T47D (cell line): ENCODE measurements around the gene DDX53.

ENCODE experiments used
- DNase-seq, 2 experiments: peaks; one replicate each; pipeline versions ENCODE4 v3.0.0 to v3.0.0-alpha.2; 2011 to 2012; ENCODE audit warnings: low read depth in 1 of 2, low spot score in 1 of 2
- JUND ChIP-seq: IDR thresholded peaks from 2 replicates; pipeline ENCODE4 v1.6.1; 2012; ENCODE audit warnings: low read depth
- in situ Hi-C: cut with HindIII; loops from 2 replicates; pipeline ENCODE4 v1.10.0; 2016; ENCODE audit warnings: low sequenced_read_pairs, low pct_unique_long_range_greater_than_20kb

The DDX53 gene

DNA sequence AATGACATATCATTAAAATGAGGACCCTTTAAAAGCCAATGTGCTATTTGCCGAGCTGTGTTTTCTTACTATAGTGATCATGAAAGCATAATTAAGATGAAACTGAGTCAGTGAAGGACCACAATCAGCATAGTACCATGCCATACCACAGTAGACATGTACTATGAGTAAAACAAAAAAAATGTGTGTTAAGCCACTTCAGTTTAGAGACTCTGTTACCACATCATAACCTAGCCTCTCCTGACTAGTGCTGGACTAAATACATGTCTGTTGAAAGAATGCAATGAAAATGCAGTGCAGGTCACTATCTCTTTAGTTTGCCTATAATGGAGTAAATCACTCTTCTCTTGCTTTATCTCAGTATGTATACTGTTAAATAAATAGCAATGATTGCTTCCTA, 12.3 kb upstream of the DDX53 start:
- no peak for DNase-seq
- no peak for TF ChIP-seq JUND
- in situ Hi-C loops, result no loop called here

DNA sequence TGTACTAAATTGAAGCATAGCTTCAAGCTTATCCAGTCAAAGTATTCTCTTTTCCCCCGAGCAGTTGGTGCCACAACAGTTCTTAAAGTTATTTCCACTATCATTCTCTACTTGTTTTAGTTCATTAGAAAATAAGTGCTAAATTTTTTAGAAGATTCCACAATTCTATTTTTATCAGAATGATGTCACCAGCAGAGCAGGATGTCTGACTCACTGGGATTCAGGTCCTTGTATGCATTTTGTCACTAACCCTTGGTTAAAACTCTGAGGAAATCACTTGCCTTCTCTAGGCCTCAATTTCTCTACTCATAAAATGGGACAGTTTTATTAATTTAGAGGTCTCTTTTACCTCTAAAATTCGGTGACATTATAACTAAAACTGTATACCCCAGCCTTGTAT, 3.4 kb downstream of the DDX53 start:
- DNase-seq, result no peak
- no peak for TF ChIP-seq JUND
- in situ Hi-C loops, result no loop called here

DNA sequence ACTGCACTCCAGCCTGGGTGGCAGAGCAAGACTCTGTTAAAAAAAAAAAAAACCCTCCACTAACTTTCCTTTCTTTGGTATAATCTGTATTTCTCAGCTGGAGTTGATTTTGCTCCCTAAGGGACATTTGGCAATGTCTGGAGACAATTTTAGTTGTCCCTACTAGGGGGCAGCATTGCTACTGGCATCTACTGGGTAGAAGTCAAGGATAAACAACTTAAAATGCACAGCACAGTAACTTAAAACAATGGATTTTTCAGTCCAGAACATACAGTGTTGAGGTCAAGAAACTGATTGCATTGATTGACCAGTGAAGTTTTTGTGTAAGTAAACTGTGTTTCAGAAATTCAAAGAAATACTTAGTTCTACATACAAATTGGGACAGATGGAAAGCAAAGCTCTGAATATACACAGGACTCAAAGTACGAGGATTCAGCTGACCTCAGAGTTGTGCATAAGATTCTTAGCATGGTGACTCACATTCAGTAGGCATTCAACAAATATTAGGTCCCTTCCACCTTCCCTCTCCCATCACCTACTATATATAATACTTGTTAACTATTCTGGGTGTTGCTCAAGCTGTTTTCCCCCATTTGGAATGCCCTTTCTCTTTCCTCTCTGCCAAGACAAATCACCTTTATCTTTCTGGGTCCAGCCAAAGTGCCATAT, 8.8 kb downstream of the DDX53 start:
- peak; percentile 13 to 65 for DNase-seq
- no peak for TF ChIP-seq JUND
- in situ Hi-C loops, result no loop called here

DNA sequence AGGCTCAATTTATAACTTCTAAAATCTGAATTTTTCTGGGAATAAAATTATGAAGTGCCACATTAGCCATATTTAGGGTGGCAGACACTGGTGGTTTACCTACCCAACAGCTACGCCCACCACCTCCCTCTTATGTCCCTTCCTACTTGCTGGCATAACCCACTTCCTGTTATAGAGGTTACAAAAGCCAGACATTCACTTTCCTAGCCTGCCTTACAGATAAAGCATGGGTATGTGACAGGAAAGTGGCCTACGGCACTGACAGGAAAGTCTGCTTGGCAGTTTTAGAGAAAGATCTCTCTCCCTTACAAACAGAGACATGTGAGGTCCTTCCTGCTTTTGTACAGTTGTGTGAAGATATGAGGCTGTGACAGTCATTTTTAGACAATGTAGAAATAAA, 12.4 kb downstream of the DDX53 start:
- DNase-seq, result no peak
- no peak for TF ChIP-seq JUND
- in situ Hi-C loops, result no loop called here

DNA sequence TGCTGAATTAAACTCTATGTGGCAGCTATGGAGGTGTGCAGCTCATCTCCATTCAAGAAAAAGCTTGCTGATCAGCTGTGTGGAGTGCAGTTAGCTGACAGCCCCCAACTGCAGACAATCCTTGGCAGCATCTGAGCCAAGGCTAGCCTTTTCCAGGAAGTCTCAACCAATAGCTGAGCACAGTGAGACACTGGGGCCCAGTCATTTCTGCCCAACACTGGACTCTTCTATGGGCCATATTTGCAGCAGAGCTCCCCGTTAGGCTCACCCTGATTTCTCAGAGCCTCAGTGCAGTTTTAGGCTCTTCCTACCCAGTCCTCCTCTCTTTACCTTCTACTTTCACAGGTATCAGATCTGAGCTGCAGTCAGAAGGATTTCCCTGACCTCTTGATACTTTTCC, 12.9 kb downstream of the DDX53 start:
- in situ Hi-C loops, result no loop called here
- no peak for TF ChIP-seq JUND
- DNase-seq, result no peak

DNA sequence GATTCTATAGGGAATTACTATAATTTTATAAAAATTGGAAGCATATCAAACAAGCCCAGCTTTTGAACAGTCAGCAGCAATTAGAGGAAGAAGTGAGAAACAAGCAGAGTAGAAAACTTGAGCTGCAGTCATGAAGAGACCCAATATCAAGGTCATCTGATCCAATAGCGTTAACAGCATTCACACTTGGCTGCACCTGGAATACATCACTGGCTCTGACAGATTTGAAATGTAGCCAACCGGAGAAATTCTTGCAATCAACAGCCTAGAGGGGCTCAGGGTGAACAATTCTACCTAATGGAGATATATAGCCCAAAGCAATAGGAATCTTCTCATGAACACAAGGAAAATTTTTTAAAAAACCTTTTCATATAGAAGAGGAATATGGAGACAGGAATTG, 13.6 kb downstream of the DDX53 start:
- TF ChIP-seq JUND, result no peak
- in situ Hi-C loops, result no loop called here
- DNase-seq, result no peak

DNA sequence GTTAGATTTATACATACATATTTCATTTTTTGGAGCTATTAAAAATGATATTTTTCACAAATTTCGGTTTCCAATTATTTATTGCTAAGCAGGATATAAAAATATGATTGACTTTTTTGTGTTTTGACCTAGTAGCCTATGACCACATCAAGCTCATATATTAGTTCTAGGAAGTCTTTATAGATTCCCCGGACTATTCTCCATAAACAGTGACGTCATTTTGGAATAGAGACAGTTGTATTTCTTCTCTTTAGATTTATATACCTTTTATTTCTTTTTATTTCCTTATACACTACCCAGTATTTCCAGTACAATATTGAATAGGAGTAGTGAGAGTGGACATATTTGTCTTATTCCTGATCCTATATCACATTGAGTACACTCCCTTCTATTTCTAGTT, 31.8 kb downstream of the DDX53 start:
- DNase-seq, result no peak
- in situ Hi-C loops, result no loop called here
- TF ChIP-seq JUND, result no peak

DNA sequence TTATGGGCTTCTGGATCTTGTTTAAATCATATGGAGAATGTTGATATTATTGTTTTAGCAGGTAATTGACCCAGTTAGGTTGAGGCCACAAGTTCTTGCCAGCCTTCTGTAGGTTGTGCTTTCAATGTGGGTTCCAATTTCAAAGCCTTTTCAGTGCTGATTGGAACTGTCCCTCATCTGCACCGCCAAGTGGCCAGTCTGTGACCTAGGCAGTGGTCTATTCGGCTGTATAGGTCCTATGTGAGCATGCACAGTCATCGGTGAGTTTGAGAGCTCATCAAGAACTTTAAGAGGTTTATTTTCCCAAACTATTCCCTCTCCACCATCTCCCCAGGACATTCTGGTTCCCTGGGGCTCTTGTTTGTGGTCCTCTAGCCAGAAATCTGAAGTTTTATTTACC, 35.7 kb downstream of the DDX53 start:
- DNase-seq, result peak in 1 of 2 experiments; percentile 2
- no peak for TF ChIP-seq JUND
- in situ Hi-C loops, result no loop called here

DNA sequence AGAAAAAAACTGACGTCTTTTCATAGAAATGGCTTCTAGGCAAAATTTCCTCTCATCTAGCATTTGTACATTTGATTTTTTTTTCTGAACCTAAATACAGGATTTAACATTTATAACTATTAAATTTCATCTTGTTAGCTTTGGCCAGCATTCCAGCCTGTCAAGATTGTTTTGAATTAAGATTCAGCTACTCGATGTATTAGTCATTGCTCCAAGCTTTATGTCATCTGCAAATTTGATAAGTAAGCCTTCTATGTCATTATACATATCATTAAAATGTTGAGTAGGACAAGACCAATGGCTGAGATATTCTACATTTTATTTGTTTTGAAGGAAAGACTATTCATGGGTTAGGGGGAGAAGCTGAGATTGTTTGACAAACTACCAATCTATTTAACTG, 46.7 kb downstream of the DDX53 start:
- no peak for TF ChIP-seq JUND
- in situ Hi-C loops, result no loop called here
- DNase-seq, result no peak

DNA sequence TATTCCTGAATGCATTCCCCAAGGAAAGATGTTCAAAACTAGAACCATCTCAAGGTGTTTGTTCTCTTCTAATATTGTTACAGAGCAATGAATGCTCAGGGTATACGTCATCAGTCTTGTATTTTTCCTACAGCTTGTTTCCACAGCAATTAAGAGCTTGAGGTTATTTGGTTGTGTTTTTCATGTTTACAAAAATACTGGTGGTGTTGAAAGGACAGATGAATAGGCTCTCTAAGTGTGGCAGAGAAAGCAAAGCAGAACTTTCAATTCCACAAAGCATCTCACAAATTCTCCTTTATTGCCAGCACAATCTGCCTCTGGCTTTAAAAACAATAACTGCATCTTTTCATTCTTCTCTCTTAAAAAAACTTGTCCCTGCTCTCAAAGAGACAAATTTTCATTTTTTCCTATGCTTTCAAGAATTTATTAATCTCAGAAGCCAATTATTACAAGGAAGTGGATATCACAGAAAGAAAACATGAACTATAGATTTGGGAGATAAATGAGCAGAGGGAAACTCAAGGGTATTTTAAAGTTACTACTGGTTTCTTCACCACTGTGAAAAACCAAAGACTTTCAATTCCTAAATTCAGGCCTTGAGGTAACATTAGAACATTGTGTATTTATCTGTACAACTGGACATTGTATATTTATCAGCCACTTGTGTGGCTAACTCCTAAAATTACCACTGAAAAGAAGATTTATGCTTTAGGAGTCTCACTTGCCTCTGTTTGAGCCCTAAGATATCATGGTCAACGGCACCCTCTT, 49.2 kb downstream of the DDX53 start:
- no peak for DNase-seq
- in situ Hi-C loops, result no loop called here
- no peak for TF ChIP-seq JUND

DNA sequence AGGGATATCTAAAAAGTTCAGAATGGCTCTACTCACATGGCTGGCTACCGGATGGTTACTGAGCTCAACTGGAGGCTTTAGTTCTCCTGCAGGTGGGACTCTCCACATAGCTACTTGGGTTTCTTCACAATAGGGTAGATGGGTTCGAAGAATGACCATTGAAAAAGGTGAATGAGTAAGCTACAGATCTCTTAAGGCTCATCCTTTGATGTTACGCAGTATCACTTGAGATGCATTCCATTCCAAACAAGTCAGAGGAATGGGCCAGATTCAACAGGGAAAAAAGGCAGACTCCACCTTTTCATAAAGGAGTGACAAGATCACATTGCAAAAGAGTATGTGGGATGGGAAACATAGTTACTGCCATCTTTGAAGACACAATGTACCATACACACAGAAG, 52.6 kb downstream of the DDX53 start:
- in situ Hi-C loops, result no loop called here
- DNase-seq, result no peak
- TF ChIP-seq JUND, result no peak
